ENCODE results near the gene IFNG. TPM values are rescaled to one million over a fixed set of nuclear protein-coding genes. Genes with fewer than 3 reads are reported as not detected.

The IFNG gene
- polyA plus RNA-seq, 2 of the 4 experiments (the other 2 are of a cell fraction) = not detected

DNA sequence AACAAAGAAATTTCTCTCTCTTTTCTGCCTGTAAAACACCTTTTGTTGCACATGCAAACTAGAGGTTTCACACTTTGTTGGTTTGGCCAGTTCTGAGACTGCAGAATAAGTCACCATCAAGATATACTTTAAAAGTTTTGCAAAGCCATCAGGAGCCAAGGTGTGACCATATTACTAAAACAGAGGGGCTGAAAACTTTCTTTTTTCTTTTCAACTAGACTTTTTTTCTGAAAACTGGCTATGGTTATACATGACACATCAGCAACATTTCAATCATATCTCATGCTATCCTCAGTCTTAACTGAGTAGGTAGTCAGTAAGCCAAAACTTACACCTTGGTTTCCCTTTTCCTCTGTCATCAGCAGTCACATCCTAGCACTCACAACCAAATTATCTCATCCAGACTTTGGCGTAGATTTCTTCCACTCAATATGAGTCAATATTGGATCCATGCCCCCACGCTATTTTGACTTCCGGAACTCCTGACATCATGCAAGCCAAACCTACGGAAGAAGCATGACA is 4.1 kb upstream of the IFNG start:
- POLR2A ChIA-PET = no interaction called here
- no peak overlapping the region for H3K27ac ChIP-seq
- TF ChIP-seq SMC3 (IDR thresholded peaks at IDR 0.05) = no peak
- WGBS (ENCODE audit: missing lambda C conversion rate) = 60% methylated on average over 4 of the region's 4 CpGs
- no peak overlapping the region for H3K4me2 ChIP-seq
- H3K4me1 ChIP-seq = no peaks in the 10 kb centered on the region
- H3K9me3 ChIP-seq = no peaks in the 10 kb centered on the region
- ATAC-seq (no peak), DNase-seq (ENCODE audit: low read depth in 1 of 2, low spot score in 1 of 2) (no peak), FAIRE-seq (no peak)
- CTCF ChIA-PET = interaction anchor here (0.8 kb wide), 1 partner anchor 123 kb away, joined by 4 read pairs; no protein-coding TSS in a partner anchor
- H3K4me3 ChIP-seq = no peak overlapping the region

DNA sequence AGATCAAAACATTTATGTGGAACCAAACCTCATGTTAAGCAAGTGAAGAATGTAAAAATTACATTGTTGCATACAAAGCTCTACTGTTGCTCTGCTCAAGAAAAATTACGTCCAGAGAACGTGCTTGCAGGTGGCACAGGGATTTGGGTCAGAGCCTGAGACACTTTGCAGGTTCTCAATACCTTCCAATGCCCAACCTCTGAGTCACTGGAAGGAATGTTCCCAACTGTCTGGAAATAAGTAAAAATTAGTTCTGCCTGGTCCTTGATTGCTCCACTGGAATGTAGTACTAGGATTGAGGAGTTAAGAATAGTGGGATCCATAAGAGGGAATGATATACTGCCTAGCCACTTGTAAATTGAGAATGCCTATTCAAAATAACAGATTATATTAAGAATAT is 2.8 kb upstream of the IFNG start:
- ATAC-seq (no peak), FAIRE-seq (no peak), DNase-seq (ENCODE audit: low read depth in 1 of 2, low spot score in 1 of 2) (no peak)
- 23% methylated on average over 2 of the region's 2 CpGs for WGBS (ENCODE audit: missing lambda C conversion rate)
- POLR2A ChIA-PET = no interaction called here
- H3K9me3 ChIP-seq = no peaks in the 10 kb centered on the region
- no peak overlapping the region for H3K4me2 ChIP-seq
- no peaks in the 10 kb centered on the region for H3K4me1 ChIP-seq
- TF ChIP-seq, protein P1, sequence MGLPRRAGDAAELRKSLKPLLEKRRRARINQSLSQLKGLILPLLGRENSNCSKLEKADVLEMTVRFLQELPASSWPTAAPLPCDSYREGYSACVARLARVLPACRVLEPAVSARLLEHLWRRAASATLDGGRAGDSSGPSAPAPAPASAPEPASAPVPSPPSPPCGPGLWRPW (IDR thresholded peaks at IDR 0.05) = no peak
- TF ChIP-seq TFCP2L1 (CRISPR knock-in tag; IDR thresholded peaks at IDR 0.05) (no peak), NPAS2 (CRISPR knock-in tag; IDR thresholded peaks at IDR 0.05; ENCODE audit: borderline replicate concordance) (no peak), JUNB (IDR thresholded peaks at IDR 0.05) (no peak), SREBF2 (IDR thresholded peaks at IDR 0.05) (no peak), SMC3 (IDR thresholded peaks at IDR 0.05) (no peak), RAD21 (conservative IDR thresholded peaks at IDR 0.05 in 1 of 2, IDR thresholded peaks at IDR 0.05 in 1 of 2) (no peak), EP300 (IDR thresholded peaks at IDR 0.05) (no peak), KDM1A (IDR thresholded peaks at IDR 0.05; ENCODE audit: low read depth) (no peak), CEBPB (IDR thresholded peaks at IDR 0.05) (no peak), ZNF302 (CRISPR knock-in tag; IDR thresholded peaks at IDR 0.05) (no peak), HOXB13 (CRISPR knock-in tag; IDR thresholded peaks at IDR 0.05; ENCODE audit: low read depth) (no peak), ZC3H11A (IDR thresholded peaks at IDR 0.05) (no peak), HOXA7 (CRISPR knock-in tag; IDR thresholded peaks at IDR 0.05) (no peak), BHLHE40 (IDR thresholded peaks at IDR 0.05; ENCODE audit: low read depth, low read length) (no peak), POLR2AphosphoS2 (conservative IDR thresholded peaks at IDR 0.05; ENCODE audit: low read length) (no peak)
- TF ChIP-seq, protein P2, sequence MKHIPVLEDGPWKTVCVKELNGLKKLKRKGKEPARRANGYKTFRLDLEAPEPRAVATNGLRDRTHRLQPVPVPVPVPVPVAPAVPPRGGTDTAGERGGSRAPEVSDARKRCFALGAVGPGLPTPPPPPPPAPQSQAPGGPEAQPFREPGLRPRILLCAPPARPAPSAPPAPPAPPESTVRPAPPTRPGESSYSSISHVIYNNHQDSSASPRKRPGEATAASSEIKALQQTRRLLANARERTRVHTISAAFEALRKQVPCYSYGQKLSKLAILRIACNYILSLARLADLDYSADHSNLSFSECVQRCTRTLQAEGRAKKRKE (CRISPR knock-in tag; IDR thresholded peaks at IDR 0.05; ENCODE audit: low read depth) = no peak
- TF ChIP-seq, protein P3, sequence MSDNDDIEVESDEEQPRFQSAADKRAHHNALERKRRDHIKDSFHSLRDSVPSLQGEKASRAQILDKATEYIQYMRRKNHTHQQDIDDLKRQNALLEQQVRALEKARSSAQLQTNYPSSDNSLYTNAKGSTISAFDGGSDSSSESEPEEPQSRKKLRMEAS (IDR thresholded peaks at IDR 0.05) = no peak
- TF ChIP-seq, protein P4, sequence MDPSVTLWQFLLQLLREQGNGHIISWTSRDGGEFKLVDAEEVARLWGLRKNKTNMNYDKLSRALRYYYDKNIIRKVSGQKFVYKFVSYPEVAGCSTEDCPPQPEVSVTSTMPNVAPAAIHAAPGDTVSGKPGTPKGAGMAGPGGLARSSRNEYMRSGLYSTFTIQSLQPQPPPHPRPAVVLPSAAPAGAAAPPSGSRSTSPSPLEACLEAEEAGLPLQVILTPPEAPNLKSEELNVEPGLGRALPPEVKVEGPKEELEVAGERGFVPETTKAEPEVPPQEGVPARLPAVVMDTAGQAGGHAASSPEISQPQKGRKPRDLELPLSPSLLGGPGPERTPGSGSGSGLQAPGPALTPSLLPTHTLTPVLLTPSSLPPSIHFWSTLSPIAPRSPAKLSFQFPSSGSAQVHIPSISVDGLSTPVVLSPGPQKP (IDR thresholded peaks at IDR 0.05; ENCODE audit: low read depth, low read length) = no peak
- TF ChIP-seq, protein P5, sequence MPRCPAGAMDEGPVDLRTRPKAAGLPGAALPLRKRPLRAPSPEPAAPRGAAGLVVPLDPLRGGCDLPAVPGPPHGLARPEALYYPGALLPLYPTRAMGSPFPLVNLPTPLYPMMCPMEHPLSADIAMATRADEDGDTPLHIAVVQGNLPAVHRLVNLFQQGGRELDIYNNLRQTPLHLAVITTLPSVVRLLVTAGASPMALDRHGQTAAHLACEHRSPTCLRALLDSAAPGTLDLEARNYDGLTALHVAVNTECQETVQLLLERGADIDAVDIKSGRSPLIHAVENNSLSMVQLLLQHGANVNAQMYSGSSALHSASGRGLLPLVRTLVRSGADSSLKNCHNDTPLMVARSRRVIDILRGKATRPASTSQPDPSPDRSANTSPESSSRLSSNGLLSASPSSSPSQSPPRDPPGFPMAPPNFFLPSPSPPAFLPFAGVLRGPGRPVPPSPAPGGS (IDR thresholded peaks at IDR 0.05) = no peak
- CTCF ChIA-PET = no interaction called here
- H3K27ac ChIP-seq = no peak overlapping the region
- no peak overlapping the region for H3K4me3 ChIP-seq

DNA sequence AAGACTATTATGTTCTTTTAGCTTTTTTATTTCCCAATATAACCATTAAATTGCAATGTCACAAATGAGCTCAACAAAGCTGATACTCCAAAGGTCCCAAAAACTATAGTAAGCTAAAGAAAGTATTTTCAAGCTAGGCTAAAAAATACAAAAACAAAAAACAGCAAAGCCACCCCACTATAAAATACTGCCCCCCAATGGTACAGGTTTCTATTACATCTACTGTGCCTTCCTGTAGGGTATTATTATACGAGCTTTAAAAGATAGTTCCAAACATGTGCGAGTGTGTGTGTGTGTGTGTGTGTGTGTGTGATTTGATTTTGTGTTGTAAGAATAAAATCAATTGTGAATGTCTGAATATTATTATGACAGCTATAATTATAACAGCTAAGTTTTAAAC is 1.1 kb downstream of the IFNG start:
- WGBS (ENCODE audit: missing lambda C conversion rate) = 2% methylated on average over 2 of the region's 2 CpGs
- H3K4me2 ChIP-seq = no peak overlapping the region
- ChIA-PET POLR2A (no interaction called here), CTCF (interaction anchor here (0.6 to 1.8 kb wide), 7 partner anchors 11 to 130 kb away, joined by 3 to 7 read pairs (median 3); no protein-coding TSS in a partner anchor)
- DNase-seq (ENCODE audit: low read depth in 1 of 2, low spot score in 1 of 2) = peak in 1 of 2 experiments; percentile 15
- no peaks in the 10 kb centered on the region for H3K9me3 ChIP-seq
- no peak for ATAC-seq
- no peaks in the 10 kb centered on the region for H3K4me1 ChIP-seq
- no peak overlapping the region for H3K27ac ChIP-seq
- no peak for FAIRE-seq
- TF ChIP-seq, protein P6, sequence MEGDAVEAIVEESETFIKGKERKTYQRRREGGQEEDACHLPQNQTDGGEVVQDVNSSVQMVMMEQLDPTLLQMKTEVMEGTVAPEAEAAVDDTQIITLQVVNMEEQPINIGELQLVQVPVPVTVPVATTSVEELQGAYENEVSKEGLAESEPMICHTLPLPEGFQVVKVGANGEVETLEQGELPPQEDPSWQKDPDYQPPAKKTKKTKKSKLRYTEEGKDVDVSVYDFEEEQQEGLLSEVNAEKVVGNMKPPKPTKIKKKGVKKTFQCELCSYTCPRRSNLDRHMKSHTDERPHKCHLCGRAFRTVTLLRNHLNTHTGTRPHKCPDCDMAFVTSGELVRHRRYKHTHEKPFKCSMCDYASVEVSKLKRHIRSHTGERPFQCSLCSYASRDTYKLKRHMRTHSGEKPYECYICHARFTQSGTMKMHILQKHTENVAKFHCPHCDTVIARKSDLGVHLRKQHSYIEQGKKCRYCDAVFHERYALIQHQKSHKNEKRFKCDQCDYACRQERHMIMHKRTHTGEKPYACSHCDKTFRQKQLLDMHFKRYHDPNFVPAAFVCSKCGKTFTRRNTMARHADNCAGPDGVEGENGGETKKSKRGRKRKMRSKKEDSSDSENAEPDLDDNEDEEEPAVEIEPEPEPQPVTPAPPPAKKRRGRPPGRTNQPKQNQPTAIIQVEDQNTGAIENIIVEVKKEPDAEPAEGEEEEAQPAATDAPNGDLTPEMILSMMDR (IDR thresholded peaks at IDR 0.05) = 0 out of 3 replicates have a peak, but pooled peaks have one; percentile 20
- TF ChIP-seq RAD21 (conservative IDR thresholded peaks at IDR 0.05 in 1 of 2, IDR thresholded peaks at IDR 0.05 in 1 of 2) (peak in 1 of 2 experiments; percentile 25; a peak in 2 of 5 replicates), ZC3H11A (IDR thresholded peaks at IDR 0.05) (no peak)
- H3K4me3 ChIP-seq = no peak overlapping the region
